CD4-positive, CD25-positive, alpha-beta regulatory T cell (primary cell): ENCODE measurements around the gene TBC1D20. TPM values are rescaled to one million over a fixed set of nuclear protein-coding genes. Genes with fewer than 3 reads are reported as not detected.

Experiments
- ATAC-seq, 2 donors: fragments of 150-1000 bp; cut with Tn5 transposase; one replicate each; pipeline ENCODE4 v1.10.0; 2021; ENCODE audit warnings: low read depth in 2 of 2, moderate number of reproducible peaks in 2 of 2, moderate library complexity in 1 of 2
- DNase-seq, 3 donors: peaks; one replicate each; pipeline versions ENCODE4 v3.0.0 to v3.0.0-alpha.2; 2012 to 2022; ENCODE audit warnings: mixed read lengths in 1 of 3
- H3K27ac ChIP-seq: one replicate; pipeline ENCODE4 v1.7.0; 2013; ENCODE audit warnings: mild to moderate bottlenecking, low read length; ENCODE audit not compliant: insufficient read depth, poor library complexity, severe bottlenecking
- H3K27me3 ChIP-seq: one replicate; pipeline ENCODE4 v1.7.0; 2013; ENCODE audit warnings: low read length; ENCODE audit not compliant: control insufficient read depth, insufficient read depth
- H3K36me3 ChIP-seq: one replicate; pipeline ENCODE4 v1.7.0; 2013; ENCODE audit warnings: mild to moderate bottlenecking, low read length, moderate library complexity; ENCODE audit not compliant: control insufficient read depth, insufficient read depth
- H3K4me1 ChIP-seq: 2 replicates; pipeline ENCODE4 v1.7.0; 2013; ENCODE audit warnings: mild to moderate bottlenecking, low read length; ENCODE audit not compliant: insufficient read depth, control insufficient read depth, poor library complexity, severe bottlenecking
- H3K4me3 ChIP-seq: one replicate; pipeline ENCODE4 v1.7.0; 2013; ENCODE audit warnings: low read depth, mild to moderate bottlenecking, low read length, moderate library complexity
- H3K9me3 ChIP-seq, 2 experiments: 1 replicate in 1 of 2; 2 replicates in 1 of 2; pipeline ENCODE4 v1.7.0; 2013; ENCODE audit warnings: low read length in 2 of 2, mild to moderate bottlenecking in 1 of 2, moderate library complexity in 1 of 2; ENCODE audit not compliant: control insufficient read depth in 2 of 2
- H3K27ac Mint-ChIP-seq, 3 donors: one replicate each; pipeline ENCODE4 v1.8.0; 2020 to 2022; ENCODE audit warnings: mild to moderate bottlenecking in 3 of 3, mixed read lengths in 3 of 3, moderate library complexity in 2 of 3
- H3K27me3 Mint-ChIP-seq: one replicate; pipeline ENCODE4 v1.8.0; 2022; ENCODE audit warnings: mild to moderate bottlenecking, mixed read lengths
- H3K36me3 Mint-ChIP-seq: one replicate; pipeline ENCODE4 v1.8.0; 2020; ENCODE audit warnings: mixed read lengths
- H3K4me1 Mint-ChIP-seq, 4 donors: one replicate each; pipeline ENCODE4 v1.8.0; 2020 to 2022; ENCODE audit warnings: mixed read lengths in 4 of 4, mild to moderate bottlenecking in 1 of 4
- H3K4me3 Mint-ChIP-seq, 4 donors: one replicate each; pipeline ENCODE4 v1.8.0; 2020 to 2022; ENCODE audit warnings: mild to moderate bottlenecking in 4 of 4, mixed read lengths in 4 of 4, moderate library complexity in 3 of 4
- H3K9me3 Mint-ChIP-seq, 7 donors: one replicate each; pipeline ENCODE4 v1.8.0; 2020 to 2022; ENCODE audit warnings: mixed read lengths in 7 of 7, mild to moderate bottlenecking in 3 of 7, moderate library complexity in 2 of 7
- polyA plus RNA-seq, 4 donors: library from polyadenylated mRNA; unstranded; fragments of 300-500 nt; fragmentation: Illumina TruSeq; gene quantifications; one replicate each; pipeline ENCODE4 v1.2.3, GENCODE V29; 2021
- total RNA-seq: library from RNA; stranded (reverse); gene quantifications from one replicate; pipeline ENCODE4 v1.2.3, GENCODE V29; 2022

The TBC1D20 gene
- total and polyA plus RNA-seq, 5 donors from 2014 or later, result 16.4 to 30.2 (median 18.9) TPM

DNA sequence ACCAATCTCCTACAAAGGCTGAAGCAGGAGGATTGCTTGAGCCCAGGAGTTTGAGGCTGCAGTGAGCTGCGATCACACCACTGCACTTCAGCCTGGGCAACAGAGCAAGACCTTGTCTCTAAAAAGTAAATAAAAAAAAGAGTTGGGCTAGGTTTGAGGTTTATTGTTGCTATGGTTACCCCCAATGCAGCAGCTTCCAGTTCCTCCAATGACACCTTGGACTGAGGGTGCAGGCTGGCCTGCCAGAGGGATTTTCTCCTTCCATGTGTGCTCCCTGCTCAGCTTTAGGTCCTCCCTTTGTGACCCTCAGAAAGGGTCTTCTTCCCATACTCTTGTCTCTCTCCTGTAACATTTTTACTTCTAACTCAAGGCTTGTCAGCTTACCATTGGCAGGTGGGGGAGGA, 10.6 kb upstream of the TBC1D20 start:
- Mint-ChIP-seq H3K9me3 (peaks cover 0 to 11% (median 0%) of the 10 kb centered on the region in 7 donors), H3K27me3 (peaks cover 13% of the 10 kb centered on the region), H3K4me3 (no peak overlapping the region), H3K27ac (no peak overlapping the region), H3K4me1 (peaks cover 0 to 4% (median 1%) of the 10 kb centered on the region in 4 donors), H3K36me3 (peaks cover 7% of the 10 kb centered on the region)
- no peaks in the 10 kb centered on the region for H3K27me3 ChIP-seq
- H3K36me3 ChIP-seq, result no peaks in the 10 kb centered on the region
- no peak for DNase-seq
- H3K27ac ChIP-seq, result no peak overlapping the region
- H3K4me3 ChIP-seq, result no peak overlapping the region
- peaks cover 3 to 6% of the 10 kb centered on the region in 2 experiments for H3K9me3 ChIP-seq
- no peak for ATAC-seq
- no peaks in the 10 kb centered on the region for H3K4me1 ChIP-seq

- peaks cover 7% of the 10 kb centered on the region for H3K36me3 Mint-ChIP-seq
Observed at GRCh38 chr20:472137-472846, 10.0 kb upstream of the TBC1D20 start.

GRCh38 chr20:469746-470490, 7.6 kb upstream of the TBC1D20 start:
- no peak overlapping the region for H3K4me3 ChIP-seq
- DNase-seq, result no peak
- peaks cover 3 to 8% of the 10 kb centered on the region in 2 experiments for H3K9me3 ChIP-seq
- no peaks in the 10 kb centered on the region for H3K36me3 ChIP-seq
- no peaks in the 10 kb centered on the region for H3K27me3 ChIP-seq
- Mint-ChIP-seq H3K4me1 (peaks cover 0 to 4% (median 2%) of the 10 kb centered on the region in 4 donors), H3K9me3 (peaks cover 0 to 15% (median 1%) of the 10 kb centered on the region in 7 donors), H3K36me3 (peaks cover 7% of the 10 kb centered on the region), H3K4me3 (no peak overlapping the region), H3K27me3 (peaks cover 18% of the 10 kb centered on the region), H3K27ac (no peak overlapping the region)
- no peak overlapping the region for H3K27ac ChIP-seq
- ATAC-seq, result no peak
- H3K4me1 ChIP-seq, result no peaks in the 10 kb centered on the region

More at GRCh38 chr20:472137-472846, 10.0 kb upstream of the TBC1D20 start:
- H3K4me3 Mint-ChIP-seq, result no peak overlapping the region
- Histone ChIP-seq H3K9me3 (peaks cover 3 to 8% of the 10 kb centered on the region in 2 experiments), H3K27ac (no peak overlapping the region), H3K4me1 (no peaks in the 10 kb centered on the region), H3K27me3 (no peaks in the 10 kb centered on the region), H3K36me3 (no peaks in the 10 kb centered on the region), H3K4me3 (no peak overlapping the region)
- peaks cover 0 to 14% (median 0%) of the 10 kb centered on the region in 7 donors for H3K9me3 Mint-ChIP-seq
- ATAC-seq (no peak), DNase-seq (no peak)
- H3K27me3 Mint-ChIP-seq, result peaks cover 13% of the 10 kb centered on the region
- H3K4me1 Mint-ChIP-seq, result peaks cover 0 to 4% (median 1%) of the 10 kb centered on the region in 4 donors
- peak overlapping the region in 1 of 3 donors; percentile 62 for H3K27ac Mint-ChIP-seq

DNA sequence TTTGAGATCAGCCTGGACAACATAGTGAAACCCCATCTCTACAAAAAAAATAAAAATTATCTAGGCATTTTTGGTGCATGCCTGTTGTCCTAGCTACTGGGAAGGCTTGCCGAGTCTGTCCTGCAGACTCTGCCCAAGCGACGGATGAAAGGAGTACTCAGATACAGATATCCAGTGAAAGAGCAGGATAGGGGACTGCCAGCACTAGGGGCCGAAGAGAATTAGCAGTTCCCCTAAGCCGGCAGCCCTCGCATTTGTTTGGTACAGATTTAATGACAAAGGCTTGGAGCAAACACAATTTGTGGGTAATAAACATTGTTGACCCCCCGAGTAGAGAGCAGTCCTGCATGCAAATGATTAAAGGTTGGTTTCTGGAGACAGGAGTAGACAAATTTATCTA, 5.4 kb upstream of the TBC1D20 start:
- Mint-ChIP-seq H3K9me3 (peaks cover 0 to 15% (median 1%) of the 10 kb centered on the region in 7 donors), H3K4me3 (peak overlapping the region in 1 of 4 donors; percentile 39), H3K36me3 (no peaks in the 10 kb centered on the region), H3K27ac (peak overlapping the region in 1 of 3 donors; percentile 35), H3K4me1 (peaks cover 5 to 12% (median 6%) of the 10 kb centered on the region in 4 donors), H3K27me3 (peaks cover 18% of the 10 kb centered on the region)
- peaks cover 5% of the 10 kb centered on the region for H3K4me1 ChIP-seq
- H3K27me3 ChIP-seq, result no peaks in the 10 kb centered on the region
- no peaks in the 10 kb centered on the region for H3K36me3 ChIP-seq
- no peak for DNase-seq
- no peak overlapping the region for H3K4me3 ChIP-seq
- ATAC-seq, result no peak
- peaks cover 3 to 8% of the 10 kb centered on the region in 2 experiments for H3K9me3 ChIP-seq
- H3K27ac ChIP-seq, result no peak overlapping the region

- ATAC-seq, result peak; percentile 27 to 36
Observed at GRCh38 chr20:461254-462198, 807 bp downstream of the TBC1D20 start.

GRCh38 chr20:460707-461106, 1.6 kb downstream of the TBC1D20 start:
- DNase-seq (no peak), ATAC-seq (no peak)
- Histone ChIP-seq H3K9me3 (no peaks in the 10 kb centered on the region), H3K27me3 (no peaks in the 10 kb centered on the region), H3K36me3 (no peaks in the 10 kb centered on the region), H3K4me3 (peak overlapping the region; percentile 83), H3K4me1 (peaks cover 39% of the 10 kb centered on the region), H3K27ac (no peak overlapping the region)
- H3K9me3 Mint-ChIP-seq, result peaks cover 0 to 4% (median 0%) of the 10 kb centered on the region in 7 donors
- peak overlapping the region in 2 of 3 donors; percentile 48 to 93 for H3K27ac Mint-ChIP-seq
- peaks cover 30 to 59% (median 43%) of the 10 kb centered on the region in 4 donors for H3K4me1 Mint-ChIP-seq
- peak overlapping the region; percentile 81 to 98 (median 86) for H3K4me3 Mint-ChIP-seq
- H3K27me3 Mint-ChIP-seq, result no peaks in the 10 kb centered on the region
- H3K36me3 Mint-ChIP-seq, result peaks cover 5% of the 10 kb centered on the region

More at GRCh38 chr20:461254-462198, 807 bp downstream of the TBC1D20 start:
- Histone ChIP-seq H3K4me1 (peaks cover 39% of the 10 kb centered on the region), H3K27me3 (no peaks in the 10 kb centered on the region), H3K36me3 (no peaks in the 10 kb centered on the region), H3K9me3 (no peaks in the 10 kb centered on the region), H3K27ac (peak overlapping the region; percentile 75), H3K4me3 (peak overlapping the region; percentile 83)
- peak in 2 of 3 donors; percentile 49 to 77 for DNase-seq
- H3K9me3 Mint-ChIP-seq, result peaks cover 0 to 4% (median 0%) of the 10 kb centered on the region in 7 donors
- peaks cover 2% of the 10 kb centered on the region for H3K27me3 Mint-ChIP-seq
- peak overlapping the region; percentile 90 to 98 (median 93) for H3K27ac Mint-ChIP-seq
- peaks cover 5% of the 10 kb centered on the region for H3K36me3 Mint-ChIP-seq
- peaks cover 29 to 53% (median 40%) of the 10 kb centered on the region in 4 donors for H3K4me1 Mint-ChIP-seq
- peak overlapping the region; percentile 94 to 98 (median 98) for H3K4me3 Mint-ChIP-seq

DNA sequence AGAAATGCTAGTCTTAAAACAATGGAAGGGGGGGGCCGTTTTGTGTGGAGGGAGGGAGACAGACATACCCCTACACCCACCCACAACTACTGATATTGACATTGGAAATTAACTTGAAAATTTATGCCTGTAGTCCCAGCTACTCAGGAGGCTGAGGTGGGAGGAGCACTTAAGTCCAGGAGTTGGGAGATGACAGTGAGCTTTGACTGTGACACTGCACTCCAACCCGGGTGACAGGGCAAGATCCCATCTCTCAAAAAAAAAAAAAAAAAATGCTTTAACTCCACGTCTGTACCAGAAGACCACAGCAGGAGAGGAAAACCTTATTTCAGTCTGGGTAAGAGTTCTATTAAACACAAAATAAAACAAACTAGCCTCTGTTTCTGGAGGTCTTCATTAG, 2.2 kb downstream of the TBC1D20 start:
- no peaks in the 10 kb centered on the region for H3K9me3 ChIP-seq
- H3K9me3 Mint-ChIP-seq, result peaks cover 0 to 4% (median 0%) of the 10 kb centered on the region in 7 donors
- peaks cover 30 to 59% (median 43%) of the 10 kb centered on the region in 4 donors for H3K4me1 Mint-ChIP-seq
- H3K27ac Mint-ChIP-seq, result peak overlapping the region in 2 of 3 donors; percentile 71 to 93
- H3K4me3 Mint-ChIP-seq, result peak overlapping the region; percentile 21 to 98 (median 81)
- peak overlapping the region; percentile 83 for H3K4me3 ChIP-seq
- DNase-seq (no peak), ATAC-seq (no peak)
- peaks cover 39% of the 10 kb centered on the region for H3K4me1 ChIP-seq
- no peaks in the 10 kb centered on the region for H3K27me3 Mint-ChIP-seq
- no peaks in the 10 kb centered on the region for H3K36me3 ChIP-seq
- H3K27ac ChIP-seq, result no peak overlapping the region
- no peaks in the 10 kb centered on the region for H3K27me3 ChIP-seq
- H3K36me3 Mint-ChIP-seq, result peaks cover 5% of the 10 kb centered on the region
